GM20000 (cell line): ENCODE data around the gene PLBD2.

Experiments used
- DNase-seq: peaks from one replicate; pipeline ENCODE4 v3.0.0; 2012; ENCODE audit warnings: low spot score
- CTCF ChIP-seq: IDR thresholded peaks from 2 replicates; pipeline ENCODE4 v1.5.1; 2012; ENCODE audit warnings: mild to moderate bottlenecking, control low read depth; ENCODE audit errors: extremely low read depth, missing control alignments

The PLBD2 gene

GRCh38 chr12:113358381-113359132, at the start of gene PLBD2:
Gene PLBD2, plus strand, starts transcription at chr12:113358587. Its CDS starts 14 bp downstream, at chr12:113358601.
- DNase-seq, result peak; percentile 99
- TF ChIP-seq CTCF, result no peak

GRCh38 chr12:113310489-113310888, 47.9 kb upstream of the PLBD2 start:
- no peak for TF ChIP-seq CTCF
- DNase-seq, result no peak

- no peak for TF ChIP-seq CTCF
- no peak for DNase-seq
Observed at GRCh38 chr12:113314121-113314529, 44.3 kb upstream of the PLBD2 start.

- no peak for TF ChIP-seq CTCF
- DNase-seq, result no peak
Observed at GRCh38 chr12:113315358-113315757, 43.0 kb upstream of the PLBD2 start.

GRCh38 chr12:113316155-113316554, 42.2 kb upstream of the PLBD2 start:
- no peak for DNase-seq
- no peak for TF ChIP-seq CTCF

- DNase-seq, result no peak
- no peak for TF ChIP-seq CTCF
Observed at GRCh38 chr12:113317122-113317521, 41.3 kb upstream of the PLBD2 start.

GRCh38 chr12:113318046-113318656, 40.2 kb upstream of the PLBD2 start:
- DNase-seq, result no peak
- no peak for TF ChIP-seq CTCF
